ENCODE results near the gene SEPTIN8.

The SEPTIN8 gene

GRCh38 chr5:132760049-132760420 lies 17.0 kb downstream of the SEPTIN8 start:
- peaks cover 0 to 7% of the 10 kb centered on the region in 2 donors for H3K36me3 Mint-ChIP-seq
- H3K4me3 Mint-ChIP-seq: no peak overlapping the region
- no peak for DNase-seq
- ATAC-seq (replicated peaks): no peak
- no peaks in the 10 kb centered on the region for H3K9me3 Mint-ChIP-seq
- no peak overlapping the region for H3K27ac Mint-ChIP-seq
- H3K27me3 Mint-ChIP-seq: peaks cover 0 to 4% of the 10 kb centered on the region in 2 donors
- H3K4me1 Mint-ChIP-seq: peaks cover 0 to 4% of the 10 kb centered on the region in 2 donors

- peaks cover 0 to 7% of the 10 kb centered on the region in 2 donors for H3K36me3 Mint-ChIP-seq
- no peak overlapping the region for H3K4me3 Mint-ChIP-seq
- no peaks in the 10 kb centered on the region for H3K9me3 Mint-ChIP-seq
- DNase-seq (no peak), ATAC-seq (replicated peaks) (no peak)
- no peak overlapping the region for H3K27ac Mint-ChIP-seq
- peaks cover 0 to 10% of the 10 kb centered on the region in 2 donors for H3K27me3 Mint-ChIP-seq
- peaks cover 0 to 4% of the 10 kb centered on the region in 2 donors for H3K4me1 Mint-ChIP-seq
Observed at GRCh38 chr5:132759114-132760048, 17.7 kb downstream of the SEPTIN8 start.

GRCh38 chr5:132758451-132758850 lies 18.6 kb downstream of the SEPTIN8 start:
- peaks cover 0 to 17% of the 10 kb centered on the region in 2 donors for H3K27me3 Mint-ChIP-seq
- H3K36me3 Mint-ChIP-seq: peaks cover 0 to 5% of the 10 kb centered on the region in 2 donors
- H3K9me3 Mint-ChIP-seq: no peaks in the 10 kb centered on the region
- no peak overlapping the region for H3K4me3 Mint-ChIP-seq
- DNase-seq: no peak
- ATAC-seq (replicated peaks): no peak
- no peak overlapping the region for H3K27ac Mint-ChIP-seq
- H3K4me1 Mint-ChIP-seq: peaks cover 0 to 4% of the 10 kb centered on the region in 2 donors

- H3K4me3 Mint-ChIP-seq: no peak overlapping the region
- no peak overlapping the region for H3K27ac Mint-ChIP-seq
- DNase-seq (no peak), ATAC-seq (replicated peaks) (no peak)
- H3K4me1 Mint-ChIP-seq: peaks cover 4 to 7% of the 10 kb centered on the region in 2 donors
- no peaks in the 10 kb centered on the region for H3K9me3 Mint-ChIP-seq
- peaks cover 4 to 30% of the 10 kb centered on the region in 2 donors for H3K27me3 Mint-ChIP-seq
- H3K36me3 Mint-ChIP-seq: no peaks in the 10 kb centered on the region
Observed at GRCh38 chr5:132756542-132756941, 20.5 kb downstream of the SEPTIN8 start.

- H3K4me3 Mint-ChIP-seq: no peak overlapping the region
- peaks cover 11 to 16% of the 10 kb centered on the region in 2 donors for H3K4me1 Mint-ChIP-seq
- no peaks in the 10 kb centered on the region for H3K9me3 Mint-ChIP-seq
- no peak for ATAC-seq (replicated peaks)
- no peak for DNase-seq
- no peaks in the 10 kb centered on the region for H3K36me3 Mint-ChIP-seq
- H3K27me3 Mint-ChIP-seq: peaks cover 4 to 30% of the 10 kb centered on the region in 2 donors
- H3K27ac Mint-ChIP-seq: no peak overlapping the region
Observed at GRCh38 chr5:132754947-132755346, 22.1 kb downstream of the SEPTIN8 start.

- DNase-seq: no peak
- H3K4me3 Mint-ChIP-seq: no peak overlapping the region
- no peaks in the 10 kb centered on the region for H3K9me3 Mint-ChIP-seq
- H3K4me1 Mint-ChIP-seq: peaks cover 11 to 16% of the 10 kb centered on the region in 2 donors
- peaks cover 4 to 30% of the 10 kb centered on the region in 2 donors for H3K27me3 Mint-ChIP-seq
- H3K36me3 Mint-ChIP-seq: no peaks in the 10 kb centered on the region
- no peak overlapping the region for H3K27ac Mint-ChIP-seq
- ATAC-seq (replicated peaks): no peak
Observed at GRCh38 chr5:132754111-132754510, 22.9 kb downstream of the SEPTIN8 start.

- H3K4me1 Mint-ChIP-seq: peaks cover 11 to 16% of the 10 kb centered on the region in 2 donors
- DNase-seq: no peak
Observed at GRCh38 chr5:132753135-132753987, 23.7 kb downstream of the SEPTIN8 start.

GRCh38 chr5:132752581-132753125 lies 24.4 kb downstream of the SEPTIN8 start:
- Mint-ChIP-seq H3K4me3 (no peak overlapping the region), H3K4me1 (peaks cover 11 to 16% of the 10 kb centered on the region in 2 donors), H3K36me3 (no peaks in the 10 kb centered on the region), H3K27ac (no peak overlapping the region), H3K9me3 (no peaks in the 10 kb centered on the region), H3K27me3 (peaks cover 13 to 41% of the 10 kb centered on the region in 2 donors)
- no peak for DNase-seq
- ATAC-seq (replicated peaks): no peak

More at GRCh38 chr5:132753135-132753987, 23.7 kb downstream of the SEPTIN8 start:
- H3K4me3 Mint-ChIP-seq: no peak overlapping the region
- H3K27me3 Mint-ChIP-seq: peaks cover 8 to 35% of the 10 kb centered on the region in 2 donors
- no peak overlapping the region for H3K27ac Mint-ChIP-seq
- ATAC-seq (replicated peaks): peak; percentile 27 to 34
- no peaks in the 10 kb centered on the region for H3K9me3 Mint-ChIP-seq
- no peaks in the 10 kb centered on the region for H3K36me3 Mint-ChIP-seq

- Mint-ChIP-seq H3K36me3 (no peaks in the 10 kb centered on the region), H3K4me3 (no peak overlapping the region), H3K27ac (peak overlapping the region; percentile 65), H3K9me3 (no peaks in the 10 kb centered on the region), H3K4me1 (peaks cover 11 to 16% of the 10 kb centered on the region in 2 donors), H3K27me3 (peaks cover 13 to 41% of the 10 kb centered on the region in 2 donors)
- no peak for DNase-seq
- ATAC-seq (replicated peaks): no peak
Observed at GRCh38 chr5:132751971-132752580, 25.0 kb downstream of the SEPTIN8 start.

GRCh38 chr5:132751444-132751843 lies 25.6 kb downstream of the SEPTIN8 start:
- H3K9me3 Mint-ChIP-seq: no peaks in the 10 kb centered on the region
- H3K36me3 Mint-ChIP-seq: no peaks in the 10 kb centered on the region
- H3K27ac Mint-ChIP-seq: peak overlapping the region; percentile 68
- H3K4me3 Mint-ChIP-seq: no peak overlapping the region
- ATAC-seq (replicated peaks) (peak in 1 of 2 donors; percentile 61), DNase-seq (no peak)
- peaks cover 13 to 41% of the 10 kb centered on the region in 2 donors for H3K27me3 Mint-ChIP-seq
- peaks cover 11 to 16% of the 10 kb centered on the region in 2 donors for H3K4me1 Mint-ChIP-seq

GRCh38 chr5:132750471-132751230 lies 26.4 kb downstream of the SEPTIN8 start:
- Mint-ChIP-seq H3K36me3 (no peaks in the 10 kb centered on the region), H3K4me3 (no peak overlapping the region), H3K27ac (peak overlapping the region; percentile 21), H3K9me3 (no peaks in the 10 kb centered on the region), H3K4me1 (peaks cover 11 to 16% of the 10 kb centered on the region in 2 donors), H3K27me3 (peaks cover 18 to 48% of the 10 kb centered on the region in 2 donors)
- no peak for DNase-seq
- no peak for ATAC-seq (replicated peaks)

GRCh38 chr5:132749506-132749905 lies 27.5 kb downstream of the SEPTIN8 start:
- no peak for DNase-seq
- Mint-ChIP-seq H3K36me3 (no peaks in the 10 kb centered on the region), H3K4me3 (no peak overlapping the region), H3K27me3 (peaks cover 26 to 50% of the 10 kb centered on the region in 2 donors), H3K4me1 (peaks cover 11 to 16% of the 10 kb centered on the region in 2 donors), H3K27ac (no peak overlapping the region), H3K9me3 (no peaks in the 10 kb centered on the region)
- ATAC-seq (replicated peaks): no peak

GRCh38 chr5:132748522-132749000 lies 28.5 kb downstream of the SEPTIN8 start:
- H3K27me3 Mint-ChIP-seq: peaks cover 26 to 43% of the 10 kb centered on the region in 2 donors
- no peaks in the 10 kb centered on the region for H3K9me3 Mint-ChIP-seq
- no peaks in the 10 kb centered on the region for H3K36me3 Mint-ChIP-seq
- peaks cover 11 to 16% of the 10 kb centered on the region in 2 donors for H3K4me1 Mint-ChIP-seq
- ATAC-seq (replicated peaks): no peak
- DNase-seq: no peak
- H3K4me3 Mint-ChIP-seq: peak overlapping the region; percentile 11 to 60
- no peak overlapping the region for H3K27ac Mint-ChIP-seq
